H1 (cell line): ENCODE data around the gene HSD17B1. TPM values are rescaled to one million over a fixed set of nuclear protein-coding genes. Genes with fewer than 3 reads are reported as not detected.

ENCODE experiments used
- ASH2L ChIP-seq: fragments of 200-600, 300-600 bp; sonication (generic); IDR thresholded peaks from one replicate; pipeline ENCODE4 v1.7.1; 2017; ENCODE audit warnings: low read length
- BACH1 ChIP-seq: IDR thresholded peaks from 2 replicates; pipeline ENCODE4 v1.6.1; 2012; ENCODE audit warnings: low read length, improper control_type of control experiment
- CEBPB ChIP-seq: IDR thresholded peaks from 2 replicates; pipeline ENCODE4 v1.6.1; 2012; ENCODE audit warnings: low read depth, low read length
- HDAC2 ChIP-seq, 2 experiments: fragments of 300-600 bp in 1 of 2; sonication (generic) in 1 of 2; IDR thresholded peaks; 2 replicates each; pipeline ENCODE4 v1.6.1; 2011 to 2012; ENCODE audit warnings: low read depth in 2 of 2, low read length in 2 of 2, mild to moderate bottlenecking in 2 of 2, moderate library complexity in 2 of 2, borderline replicate concordance in 1 of 2, inconsistent platforms in 1 of 2
- JUN ChIP-seq: IDR thresholded peaks from 2 replicates; pipeline ENCODE4 v1.6.1; 2011; ENCODE audit warnings: low read depth, mild to moderate bottlenecking, improper control_type of control experiment, low read length
- KDM4A ChIP-seq: IDR thresholded peaks from one replicate; pipeline ENCODE4 v1.7.1; 2012; ENCODE audit warnings: low read depth, mild to moderate bottlenecking, moderate library complexity, low read length, inconsistent platforms; ENCODE audit not compliant: severe bottlenecking
- KDM5A ChIP-seq: fragments of 200-600 bp; IDR thresholded peaks from 2 replicates; pipeline ENCODE4 v1.7.1; 2012; ENCODE audit warnings: mild to moderate bottlenecking, low read length, inconsistent platforms, mixed read lengths
- NANOG ChIP-seq: IDR thresholded peaks from 2 replicates; pipeline ENCODE4 v1.6.1; 2011; ENCODE audit warnings: low read length, low read depth, mild to moderate bottlenecking, inconsistent platforms; ENCODE audit not compliant: insufficient read depth, poor library complexity, severe bottlenecking
- PHF8 ChIP-seq: fragments of 200-600 bp; sonication (generic); conservative IDR thresholded peaks from 2 replicates; pipeline ENCODE4 v1.7.1; 2012; ENCODE audit warnings: low read depth, mild to moderate bottlenecking, inconsistent platforms, low read length, moderate library complexity
- RFX5 ChIP-seq: IDR thresholded peaks from 2 replicates; pipeline ENCODE4 v1.6.1; 2011; ENCODE audit warnings: low read depth, low read length, improper control_type of control experiment, borderline replicate concordance
- SP2 ChIP-seq: IDR thresholded peaks from 2 replicates; pipeline ENCODE4 v1.6.1; 2012; ENCODE audit warnings: mild to moderate bottlenecking, low read length, inconsistent platforms
- polyA plus RNA-seq, 7 experiments: library from polyadenylated mRNA; depleted of rRNA in 3 of 7; stranded (reverse) in 5 of 7; unstranded in 2 of 7; fragments of >200 nt in 5 of 7; fragments of 200-250 nt in 2 of 7; gene quantifications; 1 replicate in 5 of 7; 2 replicates in 1 of 7; 4 replicates in 1 of 7; pipeline versions ENCODE4 v1.2.1 to v1.2.3, GENCODE V29; 2011 to 2013; ENCODE audit warnings: missing spikeins in 2 of 7, mixed read lengths in 2 of 7
- total RNA-seq: library from RNA; stranded (reverse); fragmentation: NEBNext Ultra II Directional; extraction: Animal tissue kit (Norgen Biotek cat#: 25700); gene quantifications from 2 replicates; pipeline ENCODE4 v1.2.1, GENCODE V29; 2021
- TF ChIP-seq, protein P1 (sequence below): IDR thresholded peaks from 2 replicates; pipeline ENCODE4 v1.6.1; 2011; ENCODE audit warnings: low read depth, mild to moderate bottlenecking, low read length; ENCODE audit not compliant: insufficient read depth

HSD17B1 gene
- total and polyA plus RNA-seq, 2 of the 8 experiments (the other 6 are each of a cell fraction or from before 2014, with no cell fraction given): 0.88 to 1.0 TPM

DNA sequence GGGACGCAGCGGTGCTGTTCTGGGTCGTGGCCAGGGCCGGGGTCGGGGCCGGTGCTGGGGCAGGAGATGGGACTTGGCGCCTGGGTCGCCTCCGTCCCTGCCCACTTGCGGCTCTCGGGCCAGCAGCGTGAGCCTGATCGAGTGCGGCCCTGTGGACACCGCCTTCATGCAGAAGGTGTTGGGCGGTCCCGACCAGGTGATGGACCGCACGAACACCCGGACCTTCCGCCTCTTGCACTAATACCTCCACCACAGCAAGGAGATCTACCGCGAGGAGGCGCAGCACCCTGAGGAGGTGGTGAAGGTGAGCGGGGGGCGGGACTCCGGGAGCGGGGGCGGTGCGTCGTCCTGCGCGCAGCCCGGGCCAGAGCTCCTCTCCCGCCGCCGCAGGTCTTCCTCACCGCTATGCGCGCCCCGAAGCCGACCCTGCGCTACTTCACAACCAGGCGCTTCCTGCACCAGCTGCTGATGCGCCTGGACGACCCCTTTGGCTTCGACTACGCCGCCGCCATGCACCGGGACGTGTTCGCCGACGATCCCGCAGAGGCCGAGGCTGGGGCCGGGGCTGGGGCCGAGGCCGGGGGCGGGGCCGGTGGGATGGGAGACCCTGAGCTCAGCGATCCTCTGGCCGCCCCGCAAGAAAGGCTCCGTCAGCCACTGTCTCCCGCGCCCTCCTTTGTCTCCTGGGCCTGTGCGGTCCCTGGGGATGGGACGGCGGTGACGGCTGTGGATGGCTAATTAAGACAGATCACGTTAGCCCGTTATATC, 4.5 kb upstream of the HSD17B1 start (continued):
- TF ChIP-seq KDM4A (peak; percentile 27), ASH2L (peak; percentile 47), PHF8 (no peak), RFX5 (no peak), KDM5A (no peak), JUN (no peak), BACH1 (no peak), CEBPB (0 out of 2 replicates have a peak, but pooled peaks have one; percentile 1), HDAC2 (IDR thresholded peaks at IDR 0.05; ENCODE audit: borderline replicate concordance in 1 of 2, low read depth in 2 of 2, low read length in 2 of 2) (no peak), NANOG (no peak), SP2 (no peak)
- TF ChIP-seq, protein P1, sequence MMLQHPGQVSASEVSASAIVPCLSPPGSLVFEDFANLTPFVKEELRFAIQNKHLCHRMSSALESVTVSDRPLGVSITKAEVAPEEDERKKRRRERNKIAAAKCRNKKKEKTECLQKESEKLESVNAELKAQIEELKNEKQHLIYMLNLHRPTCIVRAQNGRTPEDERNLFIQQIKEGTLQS: no peak
